Nephron (organoid): ENCODE results near the gene PTPRM.

Source experiments
- H3K27ac Mint-ChIP-seq, 3 experiments: 2 replicates each; pipeline ENCODE4 v1.8.0; 2020; ENCODE audit warnings: mixed read lengths in 3 of 3, mild to moderate bottlenecking in 2 of 3, moderate library complexity in 1 of 3
- H3K27me3 Mint-ChIP-seq: 2 replicates; pipeline ENCODE4 v1.8.0; 2021; ENCODE audit warnings: low read depth, mild to moderate bottlenecking, moderate library complexity, mixed read lengths
- H3K36me3 Mint-ChIP-seq: 2 replicates; pipeline ENCODE4 v1.8.0; 2020; ENCODE audit warnings: low read depth, mixed read lengths
- H3K4me1 Mint-ChIP-seq: 2 replicates; pipeline ENCODE4 v1.8.0; 2020; ENCODE audit warnings: mixed read lengths
- H3K4me3 Mint-ChIP-seq, 3 experiments: 2 replicates each; pipeline ENCODE4 v1.8.0; 2020; ENCODE audit warnings: mild to moderate bottlenecking in 3 of 3, mixed read lengths in 3 of 3, moderate library complexity in 2 of 3
- H3K9me3 Mint-ChIP-seq: 2 replicates; pipeline ENCODE4 v1.8.0; 2020; ENCODE audit warnings: mixed read lengths
- TF ChIP-seq, protein P1 (sequence below), 3 experiments: fragments of 200-600 bp; sonication (generic); IDR thresholded peaks; one replicate each; pipeline ENCODE4 v1.5.0; 2021; ENCODE audit warnings: antibody characterized with exemption in 3 of 3; ENCODE audit not compliant: unreplicated experiment in 3 of 3

The PTPRM gene

DNA sequence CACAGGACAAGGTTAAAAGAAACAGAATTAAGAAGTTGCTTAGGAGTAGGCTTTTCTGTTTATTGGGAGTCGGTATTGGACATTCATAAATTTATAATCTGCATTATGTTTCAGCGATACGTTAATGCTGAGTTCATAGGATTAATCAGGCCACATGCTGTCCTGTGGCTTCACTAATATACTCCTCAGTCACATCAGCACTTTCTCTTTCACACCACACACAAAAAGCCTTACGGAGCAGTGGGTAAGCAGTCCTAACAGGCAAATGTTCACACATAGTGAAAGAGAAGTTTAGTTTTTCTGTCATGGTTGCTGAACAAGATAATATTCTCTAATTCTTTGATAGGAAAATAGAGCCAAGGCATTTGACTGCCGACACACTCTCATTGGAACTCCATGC is 630.4 kb downstream of the PTPRM start:
- Mint-ChIP-seq H3K36me3 (no peaks in the 10 kb centered on the region), H3K4me3 (no peak overlapping the region), H3K27ac (no peak overlapping the region), H3K9me3 (no peaks in the 10 kb centered on the region), H3K27me3 (no peaks in the 10 kb centered on the region), H3K4me1 (no peaks in the 10 kb centered on the region)
- TF ChIP-seq, protein P1, sequence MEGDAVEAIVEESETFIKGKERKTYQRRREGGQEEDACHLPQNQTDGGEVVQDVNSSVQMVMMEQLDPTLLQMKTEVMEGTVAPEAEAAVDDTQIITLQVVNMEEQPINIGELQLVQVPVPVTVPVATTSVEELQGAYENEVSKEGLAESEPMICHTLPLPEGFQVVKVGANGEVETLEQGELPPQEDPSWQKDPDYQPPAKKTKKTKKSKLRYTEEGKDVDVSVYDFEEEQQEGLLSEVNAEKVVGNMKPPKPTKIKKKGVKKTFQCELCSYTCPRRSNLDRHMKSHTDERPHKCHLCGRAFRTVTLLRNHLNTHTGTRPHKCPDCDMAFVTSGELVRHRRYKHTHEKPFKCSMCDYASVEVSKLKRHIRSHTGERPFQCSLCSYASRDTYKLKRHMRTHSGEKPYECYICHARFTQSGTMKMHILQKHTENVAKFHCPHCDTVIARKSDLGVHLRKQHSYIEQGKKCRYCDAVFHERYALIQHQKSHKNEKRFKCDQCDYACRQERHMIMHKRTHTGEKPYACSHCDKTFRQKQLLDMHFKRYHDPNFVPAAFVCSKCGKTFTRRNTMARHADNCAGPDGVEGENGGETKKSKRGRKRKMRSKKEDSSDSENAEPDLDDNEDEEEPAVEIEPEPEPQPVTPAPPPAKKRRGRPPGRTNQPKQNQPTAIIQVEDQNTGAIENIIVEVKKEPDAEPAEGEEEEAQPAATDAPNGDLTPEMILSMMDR (IDR thresholded peaks at IDR 0.05; ENCODE audit: unreplicated experiment in 3 of 3): no peak

DNA sequence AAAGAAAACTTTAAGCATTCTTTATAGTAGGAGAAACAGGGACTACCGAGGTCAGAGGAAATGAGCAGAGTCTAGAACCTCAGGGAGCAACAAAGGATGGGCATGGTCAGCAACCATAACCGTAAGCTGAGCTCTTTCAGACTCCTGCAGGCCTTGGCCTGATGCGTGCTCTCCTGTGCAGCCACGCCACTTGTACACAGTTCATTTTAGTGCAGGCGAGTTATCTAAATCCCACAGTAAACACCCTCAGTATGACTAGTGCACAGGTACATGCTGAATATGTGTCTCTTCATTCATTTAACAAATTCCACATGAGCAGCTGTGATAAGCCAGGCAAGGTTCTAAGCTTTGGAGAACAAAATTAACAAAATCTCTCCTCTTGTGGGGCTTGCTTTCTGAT is 640.9 kb downstream of the PTPRM start:
- H3K4me3 Mint-ChIP-seq: no peak overlapping the region
- TF ChIP-seq, protein P1 (IDR thresholded peaks at IDR 0.05; ENCODE audit: unreplicated experiment in 3 of 3): no peak
- H3K27me3 Mint-ChIP-seq: no peaks in the 10 kb centered on the region
- no peaks in the 10 kb centered on the region for H3K36me3 Mint-ChIP-seq
- H3K4me1 Mint-ChIP-seq: no peaks in the 10 kb centered on the region
- no peaks in the 10 kb centered on the region for H3K9me3 Mint-ChIP-seq
- H3K27ac Mint-ChIP-seq: no peak overlapping the region

DNA sequence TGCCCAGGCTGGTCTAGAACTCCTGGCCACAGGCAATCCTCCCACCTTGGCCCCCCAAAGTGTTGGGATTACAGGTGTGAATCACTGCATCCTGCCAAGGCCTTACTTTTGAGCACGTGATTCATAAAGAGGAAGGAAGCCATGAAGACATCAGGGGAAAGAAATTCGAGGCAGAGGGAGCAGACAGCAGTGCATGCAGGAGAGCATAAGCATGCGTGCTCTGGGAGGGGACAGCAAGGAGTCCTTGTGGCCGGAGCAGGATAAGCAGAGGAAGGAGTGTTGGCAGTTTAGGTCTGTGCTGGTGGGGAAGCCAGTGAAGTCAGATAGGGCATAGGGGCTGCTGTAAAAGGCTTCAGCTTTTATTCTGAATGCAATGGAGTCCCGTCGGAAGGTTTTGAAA is 641.6 kb downstream of the PTPRM start:
- Mint-ChIP-seq H3K27ac (no peak overlapping the region), H3K4me3 (no peak overlapping the region), H3K9me3 (no peaks in the 10 kb centered on the region), H3K27me3 (no peaks in the 10 kb centered on the region), H3K36me3 (peaks cover 6% of the 10 kb centered on the region), H3K4me1 (no peaks in the 10 kb centered on the region)
- TF ChIP-seq, protein P1 (IDR thresholded peaks at IDR 0.05; ENCODE audit: unreplicated experiment in 3 of 3): no peak

DNA sequence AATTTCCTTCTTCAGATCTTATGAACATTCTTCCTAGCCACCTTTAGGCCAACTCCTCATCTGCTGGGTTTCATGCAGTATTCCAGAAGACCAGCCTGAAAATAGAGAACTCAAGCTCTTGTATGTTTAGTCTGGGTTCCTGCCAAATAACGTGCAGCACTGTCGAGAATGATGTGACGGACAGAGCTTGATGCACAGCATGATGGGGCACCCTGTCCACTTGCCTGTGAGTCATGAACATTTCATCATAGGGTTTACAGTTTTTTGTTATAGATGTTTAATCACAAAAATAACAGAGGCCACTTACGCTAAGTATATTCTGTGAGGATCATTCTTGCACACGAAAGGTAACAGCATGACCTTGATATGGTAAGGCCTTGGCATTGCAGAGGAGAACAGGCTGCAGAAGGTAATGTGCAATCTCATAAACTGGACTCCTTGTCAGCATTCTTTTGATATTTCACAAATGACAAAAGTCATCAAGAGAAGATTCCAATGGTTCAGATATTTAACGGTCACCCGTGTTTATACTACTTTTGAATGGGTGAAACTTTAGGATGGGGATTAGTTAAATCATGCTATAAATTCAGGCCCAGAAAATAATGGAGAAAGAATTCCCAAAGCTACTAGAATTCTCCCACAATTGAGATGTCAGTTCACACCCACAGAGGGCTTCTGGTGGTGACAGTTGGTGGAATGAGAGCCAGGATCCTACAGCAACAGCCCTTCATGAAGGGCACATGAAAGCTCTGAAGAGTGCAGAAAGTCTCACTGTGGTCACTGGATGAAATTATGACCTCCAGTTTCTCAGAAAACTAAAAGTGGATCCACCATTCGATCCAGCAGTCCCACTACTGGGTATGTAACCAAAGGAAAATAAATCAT is 646.0 kb downstream of the PTPRM start:
- Mint-ChIP-seq H3K4me1 (peaks cover 4% of the 10 kb centered on the region), H3K9me3 (no peaks in the 10 kb centered on the region), H3K27ac (peak overlapping the region in 1 of 3 experiments; percentile 6), H3K36me3 (peaks cover 6% of the 10 kb centered on the region), H3K4me3 (no peak overlapping the region), H3K27me3 (no peaks in the 10 kb centered on the region)
- TF ChIP-seq, protein P1 (IDR thresholded peaks at IDR 0.05; ENCODE audit: unreplicated experiment in 3 of 3): no peak

DNA sequence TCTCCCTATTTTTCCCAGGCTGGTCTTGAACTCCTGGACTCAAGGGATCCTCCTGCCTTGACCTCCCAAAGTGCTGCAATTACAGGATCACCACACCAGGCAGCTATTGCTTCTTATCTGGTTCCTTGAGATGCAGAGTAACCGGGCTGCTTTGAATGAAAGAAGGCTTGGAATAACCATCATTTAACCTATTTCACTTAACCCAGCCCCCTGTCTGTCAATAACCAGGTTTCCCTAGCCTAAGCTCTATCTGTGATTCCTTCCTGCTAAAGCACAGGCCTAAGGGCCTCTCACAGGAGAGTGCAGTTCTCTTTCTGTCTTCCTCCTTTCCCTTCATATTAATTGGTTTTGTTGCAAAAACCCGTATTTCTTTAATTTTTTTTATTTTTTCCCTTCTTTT is 648.6 kb downstream of the PTPRM start:
- no peaks in the 10 kb centered on the region for H3K9me3 Mint-ChIP-seq
- TF ChIP-seq, protein P1 (IDR thresholded peaks at IDR 0.05; ENCODE audit: unreplicated experiment in 3 of 3): no peak
- H3K27me3 Mint-ChIP-seq: no peaks in the 10 kb centered on the region
- peaks cover 6% of the 10 kb centered on the region for H3K36me3 Mint-ChIP-seq
- peaks cover 9% of the 10 kb centered on the region for H3K4me1 Mint-ChIP-seq
- H3K27ac Mint-ChIP-seq: no peak overlapping the region
- H3K4me3 Mint-ChIP-seq: no peak overlapping the region

DNA sequence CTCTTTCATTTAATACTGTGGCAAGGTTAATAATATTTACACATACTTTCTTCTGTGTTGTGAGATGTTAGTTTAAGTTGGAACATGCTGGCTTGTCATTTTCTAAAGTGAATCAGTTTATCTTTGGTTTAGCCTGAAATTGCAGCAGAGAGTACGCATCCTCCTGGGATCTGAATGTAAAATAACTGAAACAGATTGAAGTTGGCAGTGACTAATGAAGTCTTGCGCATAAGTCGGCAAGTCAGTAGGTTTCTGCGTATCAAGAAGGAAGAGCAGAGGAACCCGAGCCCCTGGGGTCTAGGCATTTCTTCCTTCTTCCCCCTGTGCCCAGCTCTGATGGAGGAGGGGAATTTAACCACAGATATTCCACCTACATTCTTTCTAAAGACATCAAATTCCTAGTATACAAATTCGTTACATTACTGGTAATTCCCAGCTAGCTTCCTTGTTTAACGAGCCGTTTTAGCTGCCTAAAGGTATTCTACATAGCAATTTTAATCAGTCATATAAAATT is 650.0 kb downstream of the PTPRM start:
- H3K9me3 Mint-ChIP-seq: no peaks in the 10 kb centered on the region
- H3K27ac Mint-ChIP-seq: no peak overlapping the region
- H3K4me3 Mint-ChIP-seq: no peak overlapping the region
- H3K4me1 Mint-ChIP-seq: peaks cover 9% of the 10 kb centered on the region
- H3K36me3 Mint-ChIP-seq: peaks cover 6% of the 10 kb centered on the region
- no peaks in the 10 kb centered on the region for H3K27me3 Mint-ChIP-seq
- TF ChIP-seq, protein P1 (IDR thresholded peaks at IDR 0.05; ENCODE audit: unreplicated experiment in 3 of 3): no peak
